ENCODE data around the gene C10orf143.
"Not testable (repeated sequence)": the region's sequence is repeated elsewhere in the genome, so short reads cannot be mapped to it uniquely, and the experiment has no call there.

Gene C10orf143

DNA sequence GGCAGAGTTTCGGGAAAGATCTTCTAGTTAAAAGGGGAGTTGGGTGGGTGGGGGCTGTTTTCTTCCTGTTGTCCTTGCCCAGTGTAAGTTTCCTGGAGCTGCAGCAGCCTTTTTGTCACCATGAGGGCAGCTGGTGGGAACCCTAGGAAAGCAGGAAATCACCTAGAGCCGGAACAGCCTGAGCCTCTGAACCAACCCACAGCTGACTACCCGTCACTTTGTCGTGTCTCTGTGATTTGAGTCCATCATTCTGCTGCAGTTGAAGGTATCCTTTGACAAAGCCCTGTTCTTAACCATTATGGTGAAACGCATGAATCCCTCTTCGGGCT is 1.2 kb upstream of the C10orf143 start:
- no peak for DNase-seq (ENCODE audit: extremely low read depth in 1 of 2, low read depth in 1 of 2)

DNA sequence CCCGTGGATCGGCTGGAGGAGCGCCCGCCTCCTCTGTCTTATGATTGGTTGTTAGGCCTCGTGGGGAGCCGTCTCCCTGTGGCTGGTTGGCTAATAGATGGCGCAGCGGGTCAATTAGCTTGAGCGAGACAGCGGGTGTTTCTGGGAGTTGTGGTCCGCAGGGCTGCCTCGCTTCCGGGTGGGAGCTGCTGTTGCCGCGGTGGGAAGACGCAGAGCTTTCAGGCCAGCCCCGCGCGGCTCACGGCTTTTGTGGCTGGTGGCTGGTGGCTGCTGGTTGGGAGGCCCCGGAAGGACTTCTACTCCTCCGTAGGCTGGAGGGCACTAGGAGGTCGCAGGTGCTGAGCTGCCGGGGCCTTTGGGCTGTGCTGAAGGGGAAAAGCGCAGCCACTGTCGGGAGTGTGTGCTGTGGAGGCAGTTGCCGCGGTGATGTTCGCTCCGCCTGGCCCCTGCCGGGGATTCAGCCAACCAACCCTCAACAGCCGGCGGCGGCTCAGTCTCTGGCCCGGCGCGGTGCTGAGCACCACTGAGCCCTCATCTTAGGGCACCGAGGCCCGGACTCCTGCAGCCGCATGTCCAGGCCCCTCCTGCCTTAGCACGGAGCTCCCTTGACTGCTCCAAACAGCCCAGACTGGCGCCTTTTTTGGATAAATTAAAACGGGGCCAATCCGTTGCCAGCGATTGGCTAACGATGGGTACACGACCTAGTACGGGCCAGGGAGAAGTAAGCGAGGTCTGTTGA is 652 bp upstream of the C10orf143 start:
- DNase-seq (ENCODE audit: extremely low read depth in 1 of 2, low read depth in 1 of 2) = peak; percentile 86 to 88

DNA sequence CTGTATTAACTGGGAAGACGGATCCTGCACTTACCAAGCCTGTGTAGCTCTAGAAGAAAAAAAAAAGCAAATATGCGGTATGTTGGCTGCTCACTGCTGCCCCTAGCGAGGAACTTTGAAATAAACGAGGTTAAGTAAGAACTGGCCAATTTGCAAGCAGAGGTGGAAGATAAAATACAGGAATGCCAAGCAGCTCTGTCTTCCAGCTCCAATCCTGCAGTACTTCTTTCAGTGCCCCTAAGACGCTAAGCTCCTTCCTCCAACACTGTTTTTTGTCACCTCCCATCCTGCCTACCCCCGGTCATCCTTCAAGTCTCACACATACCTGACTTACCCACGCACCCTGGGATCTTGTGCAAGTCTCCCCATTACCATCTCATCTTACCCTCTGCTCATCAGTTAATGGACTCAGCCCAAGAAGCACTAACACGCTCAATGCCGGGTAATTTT is 809 bp downstream of the C10orf143 start:
- peak; percentile 36 to 41 for DNase-seq (ENCODE audit: extremely low read depth in 1 of 2, low read depth in 1 of 2)

DNA sequence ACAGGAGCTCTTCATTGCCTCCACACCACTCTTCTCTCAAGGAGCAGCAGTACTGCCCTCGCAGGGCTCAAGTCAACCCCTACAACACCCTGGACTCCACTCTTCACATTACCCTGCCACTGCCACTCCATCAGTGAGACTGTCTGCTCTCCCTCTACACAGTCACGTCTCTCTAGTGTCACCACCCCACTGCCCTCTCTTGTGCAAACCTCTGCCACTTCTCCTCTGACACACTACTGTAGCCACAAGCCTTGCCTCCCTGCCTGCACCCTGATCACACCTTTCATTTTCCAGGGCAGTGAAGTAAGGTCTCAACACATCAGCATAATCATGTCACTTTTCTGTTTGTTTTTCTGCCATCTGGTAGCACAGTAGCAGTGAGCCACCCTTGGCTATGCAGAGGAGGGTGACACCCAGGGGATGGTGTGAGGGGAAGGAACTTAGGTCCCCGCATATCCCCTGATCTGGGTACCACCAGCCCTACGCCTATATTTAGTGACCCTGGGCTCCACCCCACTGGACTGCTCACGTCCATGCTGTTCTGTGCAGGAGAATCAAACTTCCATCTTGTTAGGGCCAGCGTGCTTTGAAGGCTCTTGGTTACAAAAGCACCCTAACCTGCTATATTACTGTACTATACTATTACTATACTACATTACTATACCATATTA is 1.6 kb downstream of the C10orf143 start:
- no peak for DNase-seq (ENCODE audit: extremely low read depth in 1 of 2, low read depth in 1 of 2)

DNA sequence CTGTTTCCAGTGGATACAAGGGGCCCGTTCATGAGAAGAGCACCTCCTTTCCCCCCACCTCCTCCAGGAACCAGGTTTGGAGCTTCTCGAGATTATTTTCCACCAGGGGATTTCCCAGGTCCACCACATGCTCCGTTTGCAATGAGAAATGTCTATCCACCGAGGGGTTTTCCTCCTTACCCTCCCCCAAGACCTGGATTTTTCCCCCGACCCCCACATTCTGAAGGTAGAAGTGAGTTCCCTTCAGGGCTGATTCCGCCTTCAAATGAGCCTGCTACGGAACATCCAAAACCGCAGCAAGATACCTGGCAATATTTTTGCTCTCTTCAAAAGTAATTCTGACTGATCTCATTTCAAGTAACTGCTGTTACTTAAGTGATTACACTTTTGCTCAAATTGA is 2.5 kb downstream of the C10orf143 start:
- DNase-seq (ENCODE audit: extremely low read depth in 1 of 2, low read depth in 1 of 2) = not testable (repeated sequence)

DNA sequence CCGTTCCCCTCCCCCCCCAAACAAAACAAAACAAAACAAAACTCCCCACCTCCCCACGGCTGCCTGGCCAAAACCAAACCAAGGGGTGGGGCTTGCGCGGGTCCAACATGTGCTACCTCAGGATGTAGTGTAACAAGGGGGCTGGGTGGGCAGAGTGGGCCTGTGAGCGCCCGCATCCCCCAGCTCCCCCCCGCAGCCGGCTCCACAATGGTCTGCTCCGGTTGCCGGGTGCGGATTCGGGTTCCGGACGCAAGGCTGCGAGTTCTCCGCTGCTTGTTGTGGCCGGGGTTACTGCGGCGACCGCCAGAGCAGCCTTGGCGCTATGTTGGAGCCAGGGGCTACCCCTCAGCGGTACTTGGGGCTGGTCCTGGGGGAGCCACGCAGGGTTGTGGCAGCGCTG is 4.9 kb downstream of the C10orf143 start:
- no peak for DNase-seq (ENCODE audit: extremely low read depth in 1 of 2, low read depth in 1 of 2)

DNA sequence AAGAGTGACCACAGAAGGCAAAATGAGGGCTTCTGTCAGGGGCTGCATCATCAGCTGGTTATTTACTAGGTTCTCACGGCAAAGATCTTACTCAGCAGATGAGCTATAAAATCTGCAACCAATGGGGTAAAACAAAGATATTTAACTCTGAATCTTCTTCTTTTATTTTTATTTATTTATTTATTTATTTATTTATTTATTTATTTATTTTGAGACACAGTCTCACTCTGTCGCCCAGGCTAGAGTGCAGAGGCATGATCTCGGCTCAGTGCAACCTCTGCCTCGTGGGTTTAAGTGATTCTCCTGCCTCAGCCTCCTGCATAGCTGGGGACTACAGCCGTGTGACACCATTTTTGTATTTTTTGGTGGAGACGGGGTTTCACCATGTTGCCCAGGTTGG is 11.3 kb downstream of the C10orf143 start:
- no peak for DNase-seq (ENCODE audit: extremely low read depth in 1 of 2, low read depth in 1 of 2)

DNA sequence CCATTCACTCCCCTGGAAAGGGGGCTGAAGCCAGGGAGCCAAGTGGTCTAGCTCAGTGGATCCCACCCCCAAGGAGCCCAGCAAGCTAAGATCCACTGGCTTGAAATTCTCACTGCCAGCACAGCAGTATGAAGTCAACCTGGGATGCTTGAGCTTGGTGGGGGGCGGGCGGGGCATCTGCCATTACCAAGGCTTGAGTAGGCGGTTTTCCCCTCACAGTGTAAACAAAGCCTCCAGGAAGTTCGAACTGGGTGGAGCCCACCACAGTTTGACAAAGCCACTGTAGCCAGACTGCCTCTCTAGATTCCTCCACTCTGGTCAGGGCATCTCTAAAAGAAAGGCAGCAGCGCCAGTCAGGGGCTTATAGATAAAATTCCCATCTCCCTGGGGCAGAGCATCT is 20.1 kb downstream of the C10orf143 start:
- DNase-seq (ENCODE audit: extremely low read depth in 1 of 2, low read depth in 1 of 2) = not testable (repeated sequence)

DNA sequence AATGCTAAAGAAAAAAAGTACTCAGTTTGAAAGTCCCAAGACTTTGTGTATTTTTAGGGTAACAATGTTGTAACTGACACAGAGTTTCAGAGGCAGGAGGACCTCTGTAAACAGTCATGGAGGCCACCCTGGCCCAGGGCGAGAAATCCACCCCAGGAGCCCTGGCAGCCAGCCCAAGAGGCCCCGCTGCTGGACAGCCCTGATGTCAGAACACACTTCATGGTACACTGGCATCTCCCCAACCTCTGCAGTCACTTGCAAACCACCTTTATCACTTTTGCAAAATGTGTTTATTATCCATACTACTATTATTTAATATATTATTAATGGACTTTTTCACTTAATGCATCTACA is 30.2 kb downstream of the C10orf143 start:
- no peak for DNase-seq (ENCODE audit: extremely low read depth in 1 of 2, low read depth in 1 of 2)

DNA sequence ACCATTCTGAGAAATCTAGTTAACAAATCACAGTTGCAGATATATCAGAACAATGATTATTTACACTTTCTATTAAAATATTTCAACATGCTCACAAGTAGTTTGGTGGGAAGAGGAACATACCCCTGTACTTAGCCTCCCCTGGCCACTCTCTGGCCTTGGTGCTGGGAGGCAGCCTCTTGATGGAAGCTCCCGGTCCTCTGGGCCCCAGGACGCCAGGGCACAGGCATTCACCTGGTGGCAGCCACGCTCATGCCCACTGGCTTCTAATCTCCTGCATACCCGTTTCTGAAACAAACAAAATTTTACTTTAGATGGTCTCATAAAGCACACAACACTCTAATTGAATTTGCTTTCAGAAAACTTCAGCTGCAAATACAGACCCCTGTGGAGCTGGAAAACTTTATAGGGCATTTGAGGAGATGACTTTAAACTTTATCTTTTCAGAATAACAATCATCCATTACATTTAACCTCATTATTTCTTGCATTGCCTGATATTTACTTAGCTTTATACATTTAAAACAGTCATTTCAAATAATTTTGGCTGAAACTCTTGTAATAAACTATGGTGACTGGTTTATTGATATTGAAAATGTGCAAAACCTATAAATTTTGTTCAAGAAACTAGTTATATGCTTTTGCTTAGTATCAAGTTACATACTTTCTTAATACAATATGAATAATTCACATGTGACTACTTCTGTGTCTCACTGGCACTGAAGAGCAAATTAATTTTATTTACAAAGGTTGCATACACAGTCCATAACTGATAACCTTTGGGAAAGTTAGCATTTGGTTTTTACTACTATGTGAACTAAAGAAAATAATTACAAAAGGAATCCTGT is 30.8 kb downstream of the C10orf143 start:
- no peak for DNase-seq (ENCODE audit: extremely low read depth in 1 of 2, low read depth in 1 of 2)

DNA sequence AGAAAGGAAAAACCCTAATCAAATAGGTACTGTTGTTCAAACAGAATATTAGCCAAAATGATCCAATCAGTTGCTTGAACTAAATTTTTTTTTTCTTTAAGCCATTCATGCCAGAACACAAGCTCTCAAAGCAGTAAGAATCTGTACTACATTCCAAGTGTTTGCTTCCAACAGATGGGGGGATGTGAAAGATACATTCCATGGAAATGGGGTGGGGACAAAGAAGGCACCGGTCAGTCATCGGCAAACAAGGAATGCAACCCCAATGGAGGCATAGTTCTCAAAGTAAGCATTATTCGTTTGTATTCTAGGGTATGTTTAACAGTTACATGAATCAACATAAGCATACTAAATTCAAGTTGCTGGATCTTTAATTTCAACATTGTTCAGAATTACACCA is 32.5 kb downstream of the C10orf143 start:
- DNase-seq (ENCODE audit: extremely low read depth in 1 of 2, low read depth in 1 of 2) = no peak

DNA sequence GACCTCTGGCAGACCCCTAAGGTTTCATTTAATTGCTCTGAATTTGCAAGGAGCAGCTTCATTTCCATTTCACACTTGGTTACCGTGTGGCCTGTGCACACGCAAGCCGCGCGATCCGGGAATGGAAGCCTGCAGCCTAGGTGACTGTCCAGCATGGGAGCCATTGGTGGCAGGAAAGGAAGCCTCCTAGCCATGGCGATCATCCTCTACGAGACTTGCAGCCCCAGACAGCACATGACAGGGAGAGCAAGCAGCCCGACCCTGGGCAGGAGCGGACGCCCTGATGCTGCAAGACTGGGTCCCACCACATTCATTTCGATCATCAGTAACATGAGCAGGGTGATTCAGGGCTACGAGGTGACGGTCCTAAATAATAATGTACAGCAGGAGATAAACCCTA is 33.9 kb downstream of the C10orf143 start:
- DNase-seq (ENCODE audit: extremely low read depth in 1 of 2, low read depth in 1 of 2) = no peak

DNA sequence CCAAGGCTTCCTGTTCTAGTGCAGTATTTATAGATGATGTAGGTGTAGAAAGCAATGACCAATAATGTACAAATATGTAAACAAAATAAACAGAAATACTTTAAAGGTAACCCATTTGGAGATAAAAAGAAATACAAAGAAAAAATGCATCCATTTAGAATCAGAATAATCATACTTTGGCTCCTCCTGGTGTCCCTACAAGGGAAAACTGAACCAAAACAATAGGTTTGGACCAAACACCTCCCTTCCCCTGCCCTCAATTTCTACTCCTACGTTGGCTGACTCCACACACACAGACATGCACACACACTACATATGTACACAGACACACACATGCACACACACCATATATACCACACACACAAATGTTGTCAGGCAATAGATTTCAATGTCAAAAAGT is 36.0 kb downstream of the C10orf143 start:
- DNase-seq (ENCODE audit: extremely low read depth in 1 of 2, low read depth in 1 of 2) = no peak

DNA sequence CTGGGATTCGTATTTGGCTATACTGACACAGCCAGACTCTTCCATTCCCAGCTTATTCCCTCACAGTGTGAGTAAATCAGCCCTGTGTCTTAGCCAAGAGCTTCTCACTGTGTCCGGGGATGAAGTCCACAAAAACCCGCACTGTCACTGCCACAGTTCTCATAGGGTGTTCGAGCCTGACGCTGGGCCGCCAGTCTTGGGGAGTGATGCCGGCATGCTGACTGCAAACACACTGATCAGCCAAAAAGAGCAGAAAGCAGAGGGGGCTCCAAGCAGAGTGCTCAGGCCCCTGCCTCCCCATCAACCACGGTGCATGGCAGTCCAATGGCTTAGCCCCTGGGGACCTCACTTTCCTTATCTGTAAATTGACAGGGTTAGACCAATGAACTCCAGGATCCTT is 36.7 kb downstream of the C10orf143 start:
- no peak for DNase-seq (ENCODE audit: extremely low read depth in 1 of 2, low read depth in 1 of 2)

DNA sequence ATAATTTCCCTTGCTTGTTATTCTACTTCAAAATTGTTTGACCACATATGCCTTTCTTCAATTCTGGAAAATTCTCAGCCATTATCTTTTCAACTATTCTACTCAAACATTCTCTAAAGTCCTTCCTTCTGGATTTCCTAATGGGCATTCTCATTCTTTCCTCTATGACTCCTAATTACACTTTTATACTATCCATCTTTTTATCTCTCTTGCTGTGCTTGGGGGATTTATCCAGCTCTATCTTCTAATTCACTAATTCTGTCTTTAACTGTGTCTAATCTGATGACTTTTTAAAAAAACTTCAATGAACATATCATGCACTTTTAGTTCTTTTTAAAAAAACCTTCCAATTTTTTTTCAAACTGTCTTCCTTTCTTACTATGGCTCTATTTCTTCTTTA is 38.4 kb downstream of the C10orf143 start:
- no peak for DNase-seq (ENCODE audit: extremely low read depth in 1 of 2, low read depth in 1 of 2)

DNA sequence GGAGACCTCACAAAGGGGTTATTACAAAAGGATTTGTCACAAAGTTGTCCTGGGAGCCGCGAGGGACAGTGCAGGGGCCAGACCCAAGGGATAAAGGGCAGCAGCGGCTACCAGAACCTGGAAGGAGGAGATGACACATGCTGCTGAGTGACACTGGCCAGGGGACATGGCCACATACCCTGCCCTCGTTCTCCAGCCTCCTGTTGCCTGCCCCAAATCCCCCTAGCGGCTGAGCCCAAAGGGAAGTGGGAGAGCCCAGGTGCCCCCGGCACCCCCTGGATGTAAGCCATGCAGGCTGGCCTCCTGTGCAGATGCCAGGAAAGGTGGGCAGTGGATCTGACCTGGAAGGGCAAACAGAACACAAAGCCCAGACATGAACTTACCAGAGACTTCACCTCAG is 42.7 kb downstream of the C10orf143 start:
- no peak for DNase-seq (ENCODE audit: extremely low read depth in 1 of 2, low read depth in 1 of 2)

DNA sequence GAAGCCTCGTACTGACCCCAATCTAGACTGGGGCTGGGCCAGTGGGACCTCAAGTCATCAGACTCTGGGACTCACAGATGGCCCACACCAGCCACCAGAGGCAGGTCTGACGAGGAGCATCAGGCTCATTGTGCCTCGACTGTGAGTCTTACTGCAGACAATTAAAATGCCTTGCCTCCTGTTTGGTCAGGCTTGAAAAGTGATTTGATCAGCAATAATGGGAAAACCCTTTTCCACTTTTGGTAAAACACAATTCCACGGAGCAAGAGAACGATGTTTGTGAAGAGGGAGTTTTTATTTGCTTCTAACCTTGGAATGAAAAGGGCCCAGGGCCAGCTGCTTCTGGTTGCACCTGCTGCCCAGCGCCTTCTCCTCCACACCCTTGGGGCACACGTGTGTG is 43.9 kb downstream of the C10orf143 start:
- no peak for DNase-seq (ENCODE audit: extremely low read depth in 1 of 2, low read depth in 1 of 2)

DNA sequence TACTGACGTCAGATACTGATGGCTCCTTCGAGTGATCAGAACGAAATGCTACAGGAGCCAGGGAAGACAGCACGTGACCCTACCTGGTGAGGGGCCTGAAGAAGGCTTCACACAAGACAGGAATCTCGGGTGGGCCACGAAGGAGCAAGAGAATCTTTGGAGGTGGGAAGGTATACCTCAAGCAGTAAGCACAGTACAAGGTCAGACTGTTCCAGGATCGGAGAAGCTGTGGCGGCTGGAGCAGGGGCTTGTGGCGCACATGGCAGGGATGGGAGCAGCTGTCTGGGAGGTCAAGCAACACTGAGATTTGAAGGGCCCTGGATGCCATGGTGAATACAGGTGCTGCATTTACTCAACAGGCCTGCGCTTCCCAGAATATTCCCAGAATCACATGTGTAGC is 45.4 kb downstream of the C10orf143 start:
- no peak for DNase-seq (ENCODE audit: extremely low read depth in 1 of 2, low read depth in 1 of 2)

DNA sequence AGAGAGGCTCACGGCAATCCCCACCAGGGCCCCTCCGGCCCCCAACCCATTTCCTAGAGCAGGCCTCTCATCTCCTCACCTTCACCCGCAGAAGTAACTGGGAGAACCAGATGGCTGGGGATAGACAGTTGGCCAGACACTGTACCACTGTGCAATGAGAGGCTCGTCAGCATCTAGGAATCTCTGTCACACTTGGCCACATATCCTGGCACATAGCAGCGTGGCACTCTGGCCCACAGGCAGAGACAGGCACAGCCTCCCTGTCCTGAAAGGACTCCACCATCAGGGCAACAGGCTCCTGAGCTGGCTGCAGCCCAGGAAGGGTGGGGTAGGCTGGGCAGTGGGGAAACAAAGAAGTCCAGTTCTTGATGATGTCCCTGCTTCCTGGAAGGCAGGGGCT is 45.8 kb downstream of the C10orf143 start:
- DNase-seq (ENCODE audit: extremely low read depth in 1 of 2, low read depth in 1 of 2) = no peak

DNA sequence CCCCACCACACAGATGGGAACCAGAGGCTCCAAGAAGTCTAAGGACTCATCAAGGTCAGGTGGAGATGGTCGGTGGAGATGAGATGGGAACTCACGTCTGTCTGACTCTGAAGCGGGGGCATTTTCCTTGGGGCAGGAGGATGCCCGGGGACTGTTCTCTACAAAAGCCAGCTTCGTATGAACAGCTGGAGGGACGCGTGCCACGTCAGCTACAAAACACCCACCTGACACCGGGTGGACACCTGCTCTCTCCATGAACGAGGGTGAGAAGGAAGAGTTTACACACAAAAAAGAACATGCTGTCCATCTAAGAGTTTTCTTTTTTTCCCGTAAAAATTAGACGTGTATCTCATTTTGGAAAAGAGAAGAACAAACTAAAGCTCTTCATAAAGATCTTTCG is 47.7 kb downstream of the C10orf143 start:
- DNase-seq (ENCODE audit: extremely low read depth in 1 of 2, low read depth in 1 of 2) = no peak

DNA sequence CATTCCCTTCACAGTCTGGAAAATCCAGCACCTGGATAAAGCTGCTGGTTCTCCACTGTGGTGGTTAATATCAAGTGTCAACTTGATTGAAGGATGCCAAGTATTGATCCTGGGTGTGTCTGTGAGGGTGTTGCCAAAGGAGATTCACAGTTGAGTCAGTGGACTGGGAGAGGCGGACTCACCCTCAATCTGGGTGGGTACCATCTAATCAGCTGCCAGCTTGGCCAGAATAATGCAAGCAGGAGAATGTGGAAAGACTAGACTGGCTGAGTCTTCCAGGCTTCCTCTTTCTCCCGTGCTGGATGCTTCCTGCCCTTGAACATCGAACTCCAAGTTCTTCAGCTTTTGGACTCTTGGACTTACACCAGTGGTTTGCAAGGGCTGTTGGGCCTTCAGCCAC is 48.4 kb downstream of the C10orf143 start:
- no peak for DNase-seq (ENCODE audit: extremely low read depth in 1 of 2, low read depth in 1 of 2)

DNA sequence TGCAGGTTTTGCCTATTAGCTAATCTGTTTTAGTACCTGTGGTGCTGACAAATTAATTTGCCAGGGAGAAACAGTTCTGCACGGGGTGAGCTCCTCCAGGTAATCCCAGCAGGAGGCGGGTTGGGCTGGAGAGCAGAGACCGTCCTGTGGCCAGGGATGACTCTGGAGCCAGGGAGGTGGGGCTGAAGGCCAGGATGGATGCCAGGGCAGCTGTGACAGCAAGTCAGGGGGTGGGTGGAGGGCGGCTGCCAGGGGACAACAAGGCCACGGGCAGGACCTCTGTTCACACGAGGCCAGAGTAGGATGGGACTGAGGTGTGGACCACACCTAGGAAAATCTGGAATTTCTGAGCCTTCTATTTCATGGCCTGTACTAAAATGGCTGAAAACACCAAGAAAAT is 48.9 kb downstream of the C10orf143 start:
- no peak for DNase-seq (ENCODE audit: extremely low read depth in 1 of 2, low read depth in 1 of 2)

Measured in activated CD8-positive, alpha-beta memory T cell treated with anti-CD3 and anti-CD28 coated beads for 1 hour (primary cell).